Osteoblast (primary cell): ENCODE data around the gene OGFOD2. TPM values are rescaled to one million over a fixed set of nuclear protein-coding genes. Genes with fewer than 3 reads are reported as not detected.
A peak's percentile ranks its signal among the peaks of the same experiment; 100 is the strongest.

ENCODE experiments used
- DNase-seq: peaks from one replicate; pipeline ENCODE4 v3.0.0; 2011; ENCODE audit warnings: low spot score, mixed read lengths; ENCODE audit not compliant: insufficient read length; ENCODE audit errors: missing footprints
- H2AFZ ChIP-seq: 2 replicates; pipeline ENCODE4 v1.6.0; 2011; ENCODE audit warnings: mild to moderate bottlenecking, low read length
- H3K27ac ChIP-seq: 2 replicates; pipeline ENCODE4 v1.5.1; 2011; ENCODE audit warnings: mild to moderate bottlenecking, low read depth, low read length, moderate library complexity
- H3K27me3 ChIP-seq: 2 replicates; pipeline ENCODE4 v1.6.0; 2012; ENCODE audit warnings: mild to moderate bottlenecking, control low read depth, inconsistent platforms, low read length, moderate library complexity; ENCODE audit not compliant: insufficient read depth
- H3K36me3 ChIP-seq: 2 replicates; pipeline ENCODE4 v1.5.1; 2011; ENCODE audit warnings: mild to moderate bottlenecking, low read length, control low read depth, moderate library complexity; ENCODE audit not compliant: insufficient read depth
- H3K4me1 ChIP-seq: 2 replicates; pipeline ENCODE4 v1.5.1; 2011; ENCODE audit warnings: mild to moderate bottlenecking, low read length, control low read depth, moderate library complexity; ENCODE audit not compliant: insufficient read depth
- H3K4me2 ChIP-seq: 2 replicates; pipeline ENCODE4 v1.6.0; 2011; ENCODE audit warnings: mild to moderate bottlenecking, low read length; ENCODE audit not compliant: insufficient read depth
- H3K4me3 ChIP-seq: fragments of 200-600 bp; sonication (generic); 3 replicates; pipeline ENCODE4 v1.5.1; 2012; ENCODE audit warnings: mild to moderate bottlenecking, low read length, inconsistent platforms; ENCODE audit not compliant: insufficient read depth
- H3K79me2 ChIP-seq: 2 replicates; pipeline ENCODE4 v1.6.0; 2012; ENCODE audit warnings: mild to moderate bottlenecking, low read length, control low read depth, inconsistent platforms; ENCODE audit not compliant: insufficient read depth
- H3K9me3 ChIP-seq: 2 replicates; pipeline ENCODE4 v1.5.1; 2011; ENCODE audit warnings: low read depth, low read length, control low read depth
- H4K20me1 ChIP-seq: 2 replicates; pipeline ENCODE4 v1.6.0; 2012; ENCODE audit warnings: mild to moderate bottlenecking, low read length, control low read depth; ENCODE audit not compliant: insufficient read depth
- CTCF ChIP-seq: IDR thresholded peaks from 2 replicates; pipeline ENCODE4 v1.5.1; 2011; ENCODE audit warnings: mild to moderate bottlenecking, low read depth, low read length, moderate library complexity; ENCODE audit errors: extremely low read depth
- total RNA-seq: library from RNA; depleted of rRNA; stranded (reverse); fragments of >200 nt; gene quantifications from 2 replicates; pipeline ENCODE4 v1.2.3, GENCODE V29; 2012

Gene OGFOD2
- total RNA-seq, 1 donor, result 6.5 TPM

GRCh38 chr12:123024819-123025391, 49.9 kb downstream of the OGFOD2 start:
- no peak for TF ChIP-seq CTCF

GRCh38 chr12:123026094-123026853, 51.2 kb downstream of the OGFOD2 start:
- Histone ChIP-seq H3K79me2 (no peaks in the 10 kb centered on the region), H2AFZ (no peak overlapping the region), H3K27ac (no peak overlapping the region), H3K4me1 (peaks cover 9% of the 10 kb centered on the region), H3K9me3 (no peaks in the 10 kb centered on the region), H3K36me3 (no peaks in the 10 kb centered on the region), H4K20me1 (peaks cover 8% of the 10 kb centered on the region), H3K27me3 (no peaks in the 10 kb centered on the region), H3K4me3 (no peak overlapping the region), H3K4me2 (no peak overlapping the region)
- DNase-seq, result no peak
- no peak for TF ChIP-seq CTCF

More at GRCh38 chr12:123024819-123025391, 49.9 kb downstream of the OGFOD2 start:
- H3K4me2 ChIP-seq, result peak overlapping the region; percentile 41
- H3K4me3 ChIP-seq, result no peak overlapping the region
- no peaks in the 10 kb centered on the region for H3K27me3 ChIP-seq
- peak overlapping the region; percentile 26 for H3K27ac ChIP-seq
- peaks cover 9% of the 10 kb centered on the region for H4K20me1 ChIP-seq
- peak; percentile 87 for DNase-seq
- H3K79me2 ChIP-seq, result no peaks in the 10 kb centered on the region
- no peaks in the 10 kb centered on the region for H3K36me3 ChIP-seq
- peaks cover 9% of the 10 kb centered on the region for H3K4me1 ChIP-seq
- no peaks in the 10 kb centered on the region for H3K9me3 ChIP-seq
- H2AFZ ChIP-seq, result no peak overlapping the region

DNA sequence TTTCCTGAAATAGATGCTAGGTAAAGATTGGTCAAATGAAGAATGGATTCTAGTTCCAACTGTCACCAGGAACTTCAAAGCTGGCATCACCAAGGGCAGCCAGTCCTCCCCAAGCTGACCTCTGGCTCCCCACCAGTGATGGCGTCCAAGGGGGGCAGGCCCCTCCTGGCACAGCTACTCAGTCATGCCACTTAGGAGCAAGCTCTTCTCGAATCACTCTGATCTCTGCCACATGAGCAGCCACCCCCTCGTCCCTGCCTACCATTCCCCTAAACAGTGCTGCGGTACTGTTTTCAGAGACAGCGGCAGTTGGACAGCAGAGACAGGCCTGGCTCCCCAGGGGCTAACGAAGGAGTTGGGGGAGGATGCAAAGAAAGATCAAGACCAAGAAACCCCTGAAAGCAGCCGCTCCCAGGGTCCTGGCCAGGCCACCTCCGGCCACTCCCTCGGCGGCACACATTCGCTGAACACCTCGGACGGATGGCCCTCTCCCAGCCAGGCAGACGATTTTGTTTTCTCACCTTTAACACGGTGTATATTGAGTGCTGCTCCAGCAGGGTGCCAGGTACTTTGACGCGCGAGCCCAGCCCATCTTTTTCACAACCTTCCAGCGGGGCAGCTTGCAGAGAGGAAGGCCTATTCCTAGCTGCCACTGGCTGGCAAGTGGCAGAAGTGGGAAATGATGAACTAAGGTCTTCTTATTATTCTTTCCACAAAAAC, 52.8 kb downstream of the OGFOD2 start:
- Histone ChIP-seq H3K9me3 (no peaks in the 10 kb centered on the region), H3K4me2 (no peak overlapping the region), H3K4me1 (peaks cover 9% of the 10 kb centered on the region), H3K36me3 (no peaks in the 10 kb centered on the region), H4K20me1 (peaks cover 7% of the 10 kb centered on the region), H3K27ac (no peak overlapping the region), H2AFZ (no peak overlapping the region), H3K79me2 (no peaks in the 10 kb centered on the region), H3K4me3 (no peak overlapping the region), H3K27me3 (no peaks in the 10 kb centered on the region)
- TF ChIP-seq CTCF, result no peak
- DNase-seq, result no peak

- H4K20me1 ChIP-seq, result peaks cover 4% of the 10 kb centered on the region
- H3K27ac ChIP-seq, result no peak overlapping the region
- H3K27me3 ChIP-seq, result no peaks in the 10 kb centered on the region
- peaks cover 5% of the 10 kb centered on the region for H3K36me3 ChIP-seq
- no peak for TF ChIP-seq CTCF
- H3K9me3 ChIP-seq, result no peaks in the 10 kb centered on the region
- no peak overlapping the region for H3K4me2 ChIP-seq
- no peak overlapping the region for H3K4me3 ChIP-seq
- peaks cover 9% of the 10 kb centered on the region for H3K4me1 ChIP-seq
- no peak overlapping the region for H2AFZ ChIP-seq
- H3K79me2 ChIP-seq, result no peaks in the 10 kb centered on the region
- DNase-seq, result no peak
These were observed 53.4 kb downstream of the OGFOD2 start for GRCh38 chr12:123028475-123028874.
